HCT116 (cell line): Measurements from ENCODE around the gene KAZN. TPM values are rescaled to one million over a fixed set of nuclear protein-coding genes. Genes with fewer than 3 reads are reported as not detected.

Source experiments
- ATAC-seq: fragments of 200-7000 bp; cut with Tn5 transposase; 2 replicates; pipeline ENCODE4 v1.9.1; 2020; ENCODE audit warnings: mild to moderate bottlenecking, moderate library complexity
- BruUV-seq: library from RNA; stranded (reverse); fragments of 400-500 nt; replicated peaks from 2 replicates; lab custom pipeline; 2021; lab: Mats Ljungman, UMichigan
- CTCF ChIA-PET: fragments of 300-600 bp; sonication (Branson Sonifier 250); formaldehyde crosslinking; loops from one replicate; lab custom pipeline; 2021; ENCODE audit warnings: antibody characterized with exemption; lab: Charles Lee
- POLR2A ChIA-PET: fragments of 300-600, 350-600 bp; sonication (Branson Sonifier 250); formaldehyde crosslinking; loops from one replicate; lab custom pipeline; 2021; ENCODE audit warnings: antibody characterized with exemption; lab: Charles Lee
- RAD21 ChIA-PET, 2 experiments: fragments of 300-600 bp; sonication (Branson Sonifier 250); formaldehyde crosslinking; loops; one replicate each; lab custom pipeline; 2023; ENCODE audit warnings: low total read pairs in 2 of 2; ENCODE audit not compliant: uncharacterized antibody in 2 of 2, unreplicated experiment in 2 of 2, low non-redundant PET in 1 of 2; lab: Charles Lee
- DNase-seq: peaks from one replicate; pipeline ENCODE4 v3.0.0-alpha.2; 2010; ENCODE audit warnings: low read depth, low spot score
- H2AFZ ChIP-seq: fragments of 200-600 bp; shearing (Covaris generic), sonication (generic); 2 replicates; pipeline ENCODE4 v1.6.1; 2017; ENCODE audit warnings: low read depth, mixed run types, mixed read lengths, antibody characterized with exemption, low read length; ENCODE audit not compliant: poor library complexity, severe bottlenecking
- H3K27ac ChIP-seq: 2 replicates; pipeline ENCODE4 v1.5.1; 2012; ENCODE audit warnings: low read depth, low read length
- H3K27me3 ChIP-seq: fragments of 200-600 bp; sonication (generic); 2 replicates; pipeline ENCODE4 v1.6.1; 2016; ENCODE audit warnings: mixed run types, low read length, mixed read lengths; ENCODE audit not compliant: insufficient read depth
- H3K36me3 ChIP-seq, 2 experiments: fragments of 200-500 bp in 1 of 2; fragments of 200-600 bp in 1 of 2; sonication (Bioruptor generic) in 1 of 2; sonication (generic) in 1 of 2; 2 replicates each; pipeline versions ENCODE4 v1.5.1 to v1.6.1; 2014 to 2016; ENCODE audit warnings: low read length in 2 of 2, inconsistent platforms in 1 of 2, mixed read lengths in 1 of 2, mixed run types in 1 of 2; ENCODE audit not compliant: insufficient read depth in 2 of 2, control insufficient read depth in 1 of 2
- H3K4me1 ChIP-seq, 2 experiments: fragments of 200-600 bp in 1 of 2; sonication (generic) in 1 of 2; 2 replicates each; pipeline versions ENCODE4 v1.5.1 to v1.6.1; 2012 to 2017; ENCODE audit warnings: low read length in 2 of 2, inconsistent platforms in 1 of 2, mild to moderate bottlenecking in 1 of 2, mixed read lengths in 1 of 2, mixed run types in 1 of 2, moderate library complexity in 1 of 2; ENCODE audit not compliant: insufficient read depth in 2 of 2, control insufficient read depth in 1 of 2
- H3K4me2 ChIP-seq: fragments of 200-600 bp; sonication (generic); 2 replicates; pipeline ENCODE4 v1.6.1; 2017; ENCODE audit warnings: mixed run types, low read length, mixed read lengths
- H3K4me3 ChIP-seq, 2 experiments: fragments of 200-600 bp in 1 of 2; sonication (generic) in 1 of 2; replicated peaks in 1 of 2; 2 replicates each; pipeline ENCODE4 v1.5.1; 2011 to 2016; ENCODE audit warnings: low read length in 2 of 2, control low read depth in 1 of 2, low read depth in 1 of 2, mild to moderate bottlenecking in 1 of 2, mixed read lengths in 1 of 2, mixed run types in 1 of 2
- H3K79me2 ChIP-seq: fragments of 200-600 bp; sonication (generic); 2 replicates; pipeline ENCODE4 v1.6.1; 2017; ENCODE audit warnings: mild to moderate bottlenecking, mixed run types, low read length, moderate library complexity, mixed read lengths; ENCODE audit not compliant: insufficient read depth
- H3K9ac ChIP-seq: fragments of 200-600 bp; sonication (generic); 2 replicates; pipeline ENCODE4 v1.6.1; 2016; ENCODE audit warnings: low read length, mixed read lengths
- H3K9me2 ChIP-seq: fragments of 200-600 bp; sonication (generic), shearing (Covaris generic); 2 replicates; pipeline ENCODE4 v1.6.1; 2017; ENCODE audit warnings: mixed run types, mild to moderate bottlenecking, moderate library complexity; ENCODE audit not compliant: insufficient read depth
- H3K9me3 ChIP-seq, 2 experiments: fragments of 200-500 bp in 1 of 2; fragments of 200-600 bp in 1 of 2; sonication (Bioruptor generic) in 1 of 2; sonication (generic) in 1 of 2; 2 replicates each; pipeline ENCODE4 v1.6.1; 2014 to 2017; ENCODE audit warnings: low read length in 2 of 2, mixed read lengths in 2 of 2, inconsistent platforms in 1 of 2, low read depth in 1 of 2, mild to moderate bottlenecking in 1 of 2, mixed run types in 1 of 2, moderate library complexity in 1 of 2; ENCODE audit not compliant: control insufficient read depth in 1 of 2, insufficient read depth in 1 of 2
- H4K20me1 ChIP-seq: fragments of 200-600 bp; sonication (generic), shearing (Covaris generic); 2 replicates; pipeline ENCODE4 v1.6.1; 2017; ENCODE audit warnings: mixed run types, mild to moderate bottlenecking, moderate library complexity; ENCODE audit not compliant: insufficient read depth
- CBX3 ChIP-seq: IDR thresholded peaks from 2 replicates; pipeline ENCODE4 v1.6.1; 2012; ENCODE audit warnings: low read depth
- CEBPB ChIP-seq: IDR thresholded peaks from 2 replicates; pipeline ENCODE4 v1.6.1; 2012; ENCODE audit warnings: low read depth
- EGR1 ChIP-seq: IDR thresholded peaks from 2 replicates; pipeline ENCODE4 v1.6.1; 2012; ENCODE audit warnings: low read depth
- ELF1 ChIP-seq: IDR thresholded peaks from 2 replicates; pipeline ENCODE4 v1.6.1; 2012; ENCODE audit warnings: low read depth, borderline replicate concordance
- EZH2phosphoT487 ChIP-seq: fragments of 200-600 bp; IDR thresholded peaks from 2 replicates; pipeline ENCODE4 v1.6.1; 2018; ENCODE audit warnings: antibody characterized with exemption, borderline replicate concordance
- JUND ChIP-seq: IDR thresholded peaks from 2 replicates; pipeline ENCODE4 v1.6.1; 2012
- POLR2A ChIP-seq: IDR thresholded peaks from 2 replicates; pipeline ENCODE4 v1.7.0; 2011; ENCODE audit warnings: borderline replicate concordance; ENCODE audit not compliant: insufficient read depth, insufficient read length; ENCODE audit errors: extremely low read depth
- RAD21 ChIP-seq: IDR thresholded peaks from 2 replicates; pipeline ENCODE4 v1.6.1; 2012; ENCODE audit warnings: low read depth, mild to moderate bottlenecking
- SIN3A ChIP-seq: IDR thresholded peaks from 2 replicates; pipeline ENCODE4 v1.6.1; 2012; ENCODE audit warnings: low read depth
- TCF7L2 ChIP-seq: IDR thresholded peaks from 2 replicates; pipeline ENCODE4 v1.7.0; 2011; ENCODE audit warnings: borderline replicate concordance, inconsistent platforms; ENCODE audit not compliant: insufficient read depth, insufficient read length; ENCODE audit errors: extremely low read depth
- YY1 ChIP-seq: IDR thresholded peaks from 2 replicates; pipeline ENCODE4 v1.6.1; 2011; ENCODE audit warnings: low read length, low read depth, moderate library complexity, mild to moderate bottlenecking; ENCODE audit not compliant: insufficient replicate concordance; ENCODE audit errors: extremely low read depth
- ZFX ChIP-seq: fragments of 450-650 bp; IDR thresholded peaks from 2 replicates; pipeline ENCODE4 v1.6.1; 2017
- ZNF274 ChIP-seq: fragments of 200-500 bp; sonication (Bioruptor generic); IDR thresholded peaks from 2 replicates; pipeline ENCODE4 v1.6.1; 2014; ENCODE audit warnings: mild to moderate bottlenecking, low read depth, low read length, inconsistent platforms
- intact Hi-C: fragments of 100-400 bp; cut with micrococcal nuclease; formaldehyde crosslinking; loops from 2 replicates; pipeline ENCODE4 v1.10.0; 2022
- total RNA-seq: library from RNA; stranded (reverse); gene quantifications from one replicate; pipeline ENCODE4 v1.2.1, GENCODE V29; 2021; ENCODE audit not compliant: unreplicated experiment
- TF ChIP-seq, protein P1 (sequence below): IDR thresholded peaks from 2 replicates; pipeline ENCODE4 v1.6.1; 2012
- TF ChIP-seq, protein P2 (sequence below): IDR thresholded peaks from 2 replicates; pipeline ENCODE4 v1.6.1; 2011; ENCODE audit warnings: mild to moderate bottlenecking, low read length, moderate library complexity; ENCODE audit not compliant: insufficient replicate concordance; ENCODE audit errors: extremely low read depth
- TF ChIP-seq, protein P3 (sequence below): IDR thresholded peaks from 2 replicates; pipeline ENCODE4 v1.6.1; 2012; ENCODE audit warnings: low read depth
- TF ChIP-seq, protein P4 (sequence below): IDR thresholded peaks from 2 replicates; pipeline ENCODE4 v1.6.1; 2012

KAZN gene
- total RNA-seq, 1 experiment from 2014 or later = 13.4 TPM

DNA sequence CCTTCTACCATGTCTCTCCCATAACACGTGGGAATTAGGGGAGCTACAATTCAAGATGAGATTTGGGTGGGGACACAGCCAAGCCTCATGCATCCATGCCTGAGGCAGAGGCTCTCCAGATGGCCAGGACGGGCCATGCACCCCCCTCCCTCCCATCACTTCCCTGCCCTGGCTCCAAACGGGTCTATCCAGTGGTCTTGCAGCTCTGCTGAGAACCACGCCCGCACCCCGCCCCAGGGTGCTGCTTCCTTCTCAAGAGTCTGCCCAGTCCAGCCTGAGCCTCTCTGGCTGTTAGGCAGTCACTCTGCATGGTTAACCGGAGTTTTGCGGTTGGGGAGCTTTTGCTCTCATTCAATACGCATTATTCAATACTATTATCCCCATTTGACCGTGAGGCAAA, 423.6 kb downstream of the KAZN start:
- POLR2A ChIA-PET = no interaction called here
- peaks cover 2 to 20% of the 10 kb centered on the region in 2 experiments; a peak in 2 of 4 replicates for H3K4me1 ChIP-seq
- intact Hi-C loops = no loop called here

GRCh38 chr1:15023205-15023604, 424.7 kb downstream of the KAZN start:
- no peaks in the 10 kb centered on the region for H3K27me3 ChIP-seq
- ChIA-PET RAD21 (no interaction called here), POLR2A (no interaction called here), CTCF (no interaction called here)
- no peaks in the 10 kb centered on the region for H3K9me2 ChIP-seq
- TF ChIP-seq, protein P1, sequence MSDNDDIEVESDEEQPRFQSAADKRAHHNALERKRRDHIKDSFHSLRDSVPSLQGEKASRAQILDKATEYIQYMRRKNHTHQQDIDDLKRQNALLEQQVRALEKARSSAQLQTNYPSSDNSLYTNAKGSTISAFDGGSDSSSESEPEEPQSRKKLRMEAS = no peak
- TF ChIP-seq TCF7L2 = no peak
- TF ChIP-seq YY1 = no peak
- TF ChIP-seq POLR2A = no peak
- TF ChIP-seq CBX3 = no peak
- TF ChIP-seq EZH2phosphoT487 = no peak
- TF ChIP-seq ELF1 = no peak
- TF ChIP-seq EGR1 = no peak
- TF ChIP-seq ZFX = no peak
- TF ChIP-seq, protein P2, sequence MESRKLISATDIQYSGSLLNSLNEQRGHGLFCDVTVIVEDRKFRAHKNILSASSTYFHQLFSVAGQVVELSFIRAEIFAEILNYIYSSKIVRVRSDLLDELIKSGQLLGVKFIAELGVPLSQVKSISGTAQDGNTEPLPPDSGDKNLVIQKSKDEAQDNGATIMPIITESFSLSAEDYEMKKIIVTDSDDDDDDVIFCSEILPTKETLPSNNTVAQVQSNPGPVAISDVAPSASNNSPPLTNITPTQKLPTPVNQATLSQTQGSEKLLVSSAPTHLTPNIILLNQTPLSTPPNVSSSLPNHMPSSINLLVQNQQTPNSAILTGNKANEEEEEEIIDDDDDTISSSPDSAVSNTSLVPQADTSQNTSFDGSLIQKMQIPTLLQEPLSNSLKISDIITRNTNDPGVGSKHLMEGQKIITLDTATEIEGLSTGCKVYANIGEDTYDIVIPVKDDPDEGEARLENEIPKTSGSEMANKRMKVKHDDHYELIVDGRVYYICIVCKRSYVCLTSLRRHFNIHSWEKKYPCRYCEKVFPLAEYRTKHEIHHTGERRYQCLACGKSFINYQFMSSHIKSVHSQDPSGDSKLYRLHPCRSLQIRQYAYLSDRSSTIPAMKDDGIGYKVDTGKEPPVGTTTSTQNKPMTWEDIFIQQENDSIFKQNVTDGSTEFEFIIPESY = no peak
- TF ChIP-seq, protein P3, sequence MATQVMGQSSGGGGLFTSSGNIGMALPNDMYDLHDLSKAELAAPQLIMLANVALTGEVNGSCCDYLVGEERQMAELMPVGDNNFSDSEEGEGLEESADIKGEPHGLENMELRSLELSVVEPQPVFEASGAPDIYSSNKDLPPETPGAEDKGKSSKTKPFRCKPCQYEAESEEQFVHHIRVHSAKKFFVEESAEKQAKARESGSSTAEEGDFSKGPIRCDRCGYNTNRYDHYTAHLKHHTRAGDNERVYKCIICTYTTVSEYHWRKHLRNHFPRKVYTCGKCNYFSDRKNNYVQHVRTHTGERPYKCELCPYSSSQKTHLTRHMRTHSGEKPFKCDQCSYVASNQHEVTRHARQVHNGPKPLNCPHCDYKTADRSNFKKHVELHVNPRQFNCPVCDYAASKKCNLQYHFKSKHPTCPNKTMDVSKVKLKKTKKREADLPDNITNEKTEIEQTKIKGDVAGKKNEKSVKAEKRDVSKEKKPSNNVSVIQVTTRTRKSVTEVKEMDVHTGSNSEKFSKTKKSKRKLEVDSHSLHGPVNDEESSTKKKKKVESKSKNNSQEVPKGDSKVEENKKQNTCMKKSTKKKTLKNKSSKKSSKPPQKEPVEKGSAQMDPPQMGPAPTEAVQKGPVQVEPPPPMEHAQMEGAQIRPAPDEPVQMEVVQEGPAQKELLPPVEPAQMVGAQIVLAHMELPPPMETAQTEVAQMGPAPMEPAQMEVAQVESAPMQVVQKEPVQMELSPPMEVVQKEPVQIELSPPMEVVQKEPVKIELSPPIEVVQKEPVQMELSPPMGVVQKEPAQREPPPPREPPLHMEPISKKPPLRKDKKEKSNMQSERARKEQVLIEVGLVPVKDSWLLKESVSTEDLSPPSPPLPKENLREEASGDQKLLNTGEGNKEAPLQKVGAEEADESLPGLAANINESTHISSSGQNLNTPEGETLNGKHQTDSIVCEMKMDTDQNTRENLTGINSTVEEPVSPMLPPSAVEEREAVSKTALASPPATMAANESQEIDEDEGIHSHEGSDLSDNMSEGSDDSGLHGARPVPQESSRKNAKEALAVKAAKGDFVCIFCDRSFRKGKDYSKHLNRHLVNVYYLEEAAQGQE = no peak
- no peak for TF ChIP-seq CEBPB
- no peak for TF ChIP-seq JUND
- TF ChIP-seq SIN3A = no peak
- no peak for TF ChIP-seq RAD21
- TF ChIP-seq, protein P4, sequence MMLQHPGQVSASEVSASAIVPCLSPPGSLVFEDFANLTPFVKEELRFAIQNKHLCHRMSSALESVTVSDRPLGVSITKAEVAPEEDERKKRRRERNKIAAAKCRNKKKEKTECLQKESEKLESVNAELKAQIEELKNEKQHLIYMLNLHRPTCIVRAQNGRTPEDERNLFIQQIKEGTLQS = no peak
- no peak overlapping the region for H3K9ac ChIP-seq
- no peak overlapping the region for H3K4me2 ChIP-seq
- no peak overlapping the region for H3K27ac ChIP-seq
- H3K36me3 ChIP-seq = no peaks in the 10 kb centered on the region
- DNase-seq = no peak
- intact Hi-C loops = no loop called here
- H3K9me3 ChIP-seq = no peaks in the 10 kb centered on the region
- no peaks in the 10 kb centered on the region for H3K79me2 ChIP-seq
- H3K4me1 ChIP-seq = peaks cover 3 to 30% of the 10 kb centered on the region in 2 experiments
- no TSS peak for BruUV-seq
- no peak overlapping the region for H2AFZ ChIP-seq
- H4K20me1 ChIP-seq = no peaks in the 10 kb centered on the region
- ATAC-seq = no peak
- no peak overlapping the region for H3K4me3 ChIP-seq

More for the DNA sequence above, 423.6 kb downstream of the KAZN start:
- no peaks in the 10 kb centered on the region for H3K27me3 ChIP-seq
- H3K27ac ChIP-seq = no peak overlapping the region
- no peak overlapping the region for H3K9ac ChIP-seq
- H2AFZ ChIP-seq = no peak overlapping the region
- BruUV-seq = no TSS peak
- ATAC-seq (no peak), DNase-seq (no peak)
- no peak overlapping the region for H3K4me3 ChIP-seq
- H3K36me3 ChIP-seq = no peaks in the 10 kb centered on the region
- H4K20me1 ChIP-seq = no peaks in the 10 kb centered on the region
- H3K79me2 ChIP-seq = no peaks in the 10 kb centered on the region
- no peak overlapping the region for H3K4me2 ChIP-seq
- ChIA-PET CTCF (no interaction called here), RAD21 (no interaction called here)
- no peaks in the 10 kb centered on the region for H3K9me3 ChIP-seq
- no peak for TF ChIP-seq POLR2A
- no peak for TF ChIP-seq SIN3A
- no peak for TF ChIP-seq ZNF274
- no peaks in the 10 kb centered on the region for H3K9me2 ChIP-seq
